Esophagus squamous epithelium (tissue), 4 donors: ENCODE results near the gene LRRC56.

Experiments
- CTCF ChIP-seq, 6 experiments: fragments of 450-650 bp in 4 of 6; fragments of 200-600 bp in 2 of 6; sonication (generic) in 2 of 6; IDR thresholded peaks; one replicate each; pipeline ENCODE4 v1.5.1; 2016 to 2019; ENCODE audit warnings: antibody characterized with exemption in 6 of 6, mild to moderate bottlenecking in 4 of 6, moderate library complexity in 4 of 6
- POLR2A ChIP-seq, 4 donors: fragments of 450-650 bp; IDR thresholded peaks; one replicate each; pipeline ENCODE4 v1.6.1; 2017; ENCODE audit warnings: antibody characterized with exemption in 4 of 4, mild to moderate bottlenecking in 4 of 4, moderate library complexity in 3 of 4

GRCh38 chr11:558503-558902, 21.2 kb downstream of the LRRC56 start:
- TF ChIP-seq CTCF (IDR thresholded peaks at IDR 0.05), result no peak
- no peak for TF ChIP-seq POLR2A (IDR thresholded peaks at IDR 0.05)
